GM21619 (cell line): ENCODE measurements around the gene GRIA4.
"Not testable (repeated sequence)": the region's sequence is repeated elsewhere in the genome, so short reads cannot be mapped to it uniquely, and the experiment has no call there.

Experiments
- ATAC-seq: cut with Tn5 transposase; IDR thresholded peaks from one replicate; pipeline ENCODE4 v1.9.1; 2021; ENCODE audit not compliant: unreplicated experiment

The GRIA4 gene

DNA sequence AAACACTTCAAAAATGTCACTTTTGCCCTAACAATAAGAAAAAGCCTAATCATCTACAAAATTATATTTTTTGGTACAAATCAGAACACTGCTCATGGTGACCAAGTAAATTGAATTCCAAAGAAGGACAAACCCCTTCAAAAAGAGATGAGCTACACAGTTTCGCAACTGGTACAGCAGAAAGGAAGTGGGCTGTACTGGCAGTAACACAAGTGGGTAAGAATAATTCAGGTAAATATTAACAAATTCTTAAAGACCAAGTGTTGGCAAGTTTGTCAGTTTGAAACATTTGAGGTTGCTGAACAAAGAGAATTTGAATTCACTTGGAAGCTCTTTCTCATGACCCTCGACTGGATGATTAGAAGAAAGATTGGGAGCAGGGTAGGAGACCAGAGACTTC lies 376.7 kb downstream of the GRIA4 start:
- no peak for ATAC-seq

- no peak for ATAC-seq
Observed at GRCh38 chr11:105988197-105988596, 378.3 kb downstream of the GRIA4 start.

GRCh38 chr11:105989124-105989523 lies 379.3 kb downstream of the GRIA4 start:
- no peak for ATAC-seq

GRCh38 chr11:105991888-105992287 lies 382.0 kb downstream of the GRIA4 start:
- no peak for ATAC-seq

- ATAC-seq = peak; percentile 51
Observed at GRCh38 chr11:106001304-106002012, 391.6 kb downstream of the GRIA4 start.

DNA sequence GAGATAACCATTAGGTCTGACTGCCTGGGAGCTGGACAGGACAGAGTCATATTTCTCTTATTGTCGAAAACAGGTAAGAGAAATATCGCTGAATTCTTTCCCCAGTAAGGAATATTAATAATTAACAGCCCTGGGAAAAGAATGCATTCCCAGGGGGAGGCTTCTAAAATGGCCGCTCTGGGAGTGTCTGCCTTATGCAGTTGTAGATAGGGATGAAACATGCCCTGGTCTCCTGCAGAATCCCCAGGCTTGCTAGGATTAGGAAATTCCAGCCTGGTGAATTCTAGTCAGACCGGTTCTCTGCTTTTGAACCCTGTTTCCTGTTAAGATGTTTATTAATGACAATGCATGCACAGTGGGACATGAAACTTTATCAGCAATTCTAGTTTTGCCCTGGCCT lies 393.2 kb downstream of the GRIA4 start:
- ATAC-seq = not testable (repeated sequence)

- ATAC-seq = no peak
Observed at GRCh38 chr11:106011481-106011880, 401.6 kb downstream of the GRIA4 start.

GRCh38 chr11:106012744-106013143 lies 402.9 kb downstream of the GRIA4 start:
- no peak for ATAC-seq

DNA sequence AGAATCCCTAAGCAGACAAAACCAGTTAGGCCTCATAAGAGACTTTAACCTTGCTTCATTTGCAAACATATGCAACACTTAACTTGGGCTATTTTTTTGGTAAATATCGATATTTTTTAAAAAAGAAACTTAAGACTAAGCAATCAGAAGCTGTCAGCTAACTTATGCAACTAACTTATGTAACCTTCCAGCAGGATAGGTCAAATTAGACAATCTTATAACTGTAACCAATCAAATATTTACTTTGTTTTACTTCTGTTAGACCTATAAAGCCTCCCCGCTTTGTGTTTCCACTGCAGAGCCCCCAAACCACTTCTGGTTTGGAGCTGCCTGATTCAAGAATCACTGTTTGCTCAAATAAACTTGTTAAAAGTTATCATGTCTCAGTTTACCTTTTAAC lies 404.2 kb downstream of the GRIA4 start:
- no peak for ATAC-seq

DNA sequence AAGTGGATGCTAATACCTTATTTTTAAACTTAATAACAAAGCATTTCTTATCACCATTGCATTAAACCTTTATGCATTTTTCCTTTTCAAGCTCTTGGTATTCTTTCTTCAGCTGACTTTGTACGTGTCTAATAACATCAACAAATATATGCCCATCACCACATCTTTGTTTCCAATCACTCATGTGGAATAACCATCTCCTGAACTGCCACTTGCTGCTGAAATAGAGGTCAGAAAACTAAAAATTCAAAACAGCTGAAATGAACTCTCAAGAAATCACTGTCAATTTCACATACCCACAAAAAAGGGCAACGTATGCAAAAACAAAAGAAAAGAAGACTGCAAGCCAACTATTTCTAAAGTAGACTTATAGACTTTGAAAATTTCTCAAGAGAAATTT lies 404.7 kb downstream of the GRIA4 start:
- ATAC-seq = no peak

- no peak for ATAC-seq
Observed at GRCh38 chr11:106015066-106015465, 405.2 kb downstream of the GRIA4 start.

DNA sequence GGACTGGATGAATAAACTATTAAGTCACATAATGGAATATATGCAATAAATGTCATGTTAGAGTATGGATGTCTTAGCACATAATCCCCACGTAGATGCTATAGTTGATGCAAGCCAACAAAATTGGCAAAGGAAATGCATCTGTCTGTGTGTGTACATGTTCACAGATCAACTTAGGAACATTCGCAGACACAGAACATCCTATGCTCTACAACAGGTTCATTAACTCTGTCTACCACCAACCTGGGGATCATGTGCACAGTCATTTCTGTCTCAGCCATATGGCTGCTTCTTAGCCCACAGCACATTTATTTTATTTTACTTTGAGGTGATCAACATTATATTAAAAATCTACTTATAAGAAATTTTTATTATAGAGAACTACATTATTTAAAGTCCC lies 407.2 kb downstream of the GRIA4 start:
- ATAC-seq = no peak

GRCh38 chr11:106021181-106021966 lies 411.5 kb downstream of the GRIA4 start:
- peak; percentile 11 for ATAC-seq

- peak; percentile 97 for ATAC-seq
Observed at GRCh38 chr11:106021967-106022794, 412.3 kb downstream of the GRIA4 start, which contains the start of gene MSANTD4. TSS of gene MSANTD4 (minus strand) at chr11:106022240. CDS start at chr11:106010917, 11,323 bp downstream.

DNA sequence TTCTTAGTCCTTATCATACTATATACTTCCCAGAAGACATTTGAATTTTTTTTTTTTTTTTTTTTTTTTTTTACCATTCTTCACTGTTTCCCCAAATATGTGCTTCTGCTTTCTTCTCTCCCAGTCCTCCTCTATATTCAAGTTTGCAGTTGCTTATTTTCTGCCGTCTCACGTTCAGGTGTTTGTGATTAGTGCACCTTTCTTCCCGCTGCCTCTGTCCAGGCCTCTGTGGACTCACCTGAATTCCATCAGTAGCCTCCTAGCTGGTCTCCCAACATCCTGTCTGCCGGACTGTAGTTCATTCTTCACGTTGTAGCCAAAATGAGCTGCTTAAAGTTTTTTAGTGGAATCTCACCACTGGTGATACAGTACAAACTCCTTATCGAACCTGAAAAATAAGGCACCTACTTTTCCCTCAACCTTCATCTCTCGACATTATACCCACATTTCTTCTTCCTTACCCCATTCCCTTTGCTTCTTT lies 413.0 kb downstream of the GRIA4 start:
- no peak for ATAC-seq

DNA sequence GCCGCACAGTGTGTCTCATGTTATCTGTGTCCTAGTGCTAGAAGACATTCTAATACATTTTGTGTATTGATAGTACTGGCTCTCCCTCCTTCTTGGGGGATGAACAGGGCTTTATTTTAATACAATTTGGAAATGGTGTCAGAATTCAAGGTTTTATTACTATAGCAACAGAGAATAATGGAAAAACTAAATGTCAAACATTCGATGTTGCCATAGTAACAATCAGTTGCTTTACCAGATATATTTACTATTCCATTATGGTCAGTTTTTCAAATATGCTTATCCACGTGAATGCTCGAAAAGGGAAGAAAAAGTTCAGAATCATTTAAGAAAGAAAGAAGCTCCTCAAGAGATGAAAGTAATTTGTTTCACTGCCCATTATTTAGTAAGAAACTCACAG lies 420.7 kb downstream of the GRIA4 start:
- ATAC-seq = no peak

- ATAC-seq = peak; percentile 82
Observed at GRCh38 chr11:106031202-106031810, 421.4 kb downstream of the GRIA4 start.
